ENCODE data around the gene PCGF2. TPM values are rescaled to one million over a fixed set of nuclear protein-coding genes. Genes with fewer than 3 reads are reported as not detected.

PCGF2 gene
- polyA plus RNA-seq, 3 donors, result 0.60 TPM; not detected in 2

DNA sequence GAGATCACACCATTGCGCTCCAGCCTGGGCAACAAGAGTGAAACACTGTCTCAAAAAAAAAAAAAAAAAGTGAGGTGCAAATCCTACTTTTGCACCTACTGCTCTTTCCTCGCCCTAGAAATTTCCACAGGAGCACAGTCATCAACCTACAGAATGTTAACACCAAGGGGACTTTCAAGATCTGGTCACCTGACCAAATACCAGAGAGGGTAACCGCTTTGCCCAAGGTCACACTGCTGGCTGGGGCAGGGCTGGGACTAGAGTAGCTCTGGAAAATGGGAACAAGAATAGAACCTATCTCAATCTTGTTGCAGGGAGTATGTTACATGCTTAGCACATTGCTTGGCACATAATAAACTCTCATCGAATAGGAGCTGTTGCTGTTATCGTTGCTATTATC, 49.4 kb downstream of the PCGF2 start:
- H2AFZ ChIP-seq (ENCODE audit: insufficient read depth, low read depth, low read length, poor library complexity, severe bottlenecking), result no peak overlapping the region
- H3K9ac ChIP-seq (ENCODE audit: insufficient read depth, low read length, poor library complexity, severe bottlenecking), result no peak overlapping the region
- no peaks in the 10 kb centered on the region for H3K79me2 ChIP-seq (ENCODE audit: insufficient read depth, low read length)
- no peaks in the 10 kb centered on the region for H3K36me3 ChIP-seq (replicated peaks in 1 of 2; ENCODE audit: control insufficient read depth in 1 of 2, insufficient read depth in 2 of 2, low read length in 2 of 2)
- no peak overlapping the region for H3K4me2 ChIP-seq (replicated peaks; ENCODE audit: extremely low read depth, low read length, poor library complexity, severe bottlenecking)
- H4K20me1 ChIP-seq (ENCODE audit: insufficient read depth, low read length), result no peaks in the 10 kb centered on the region
- intact Hi-C loops (cut with micrococcal nuclease), result no loop called here
- H3K27me3 ChIP-seq (ENCODE audit: control insufficient read depth in 2 of 2, insufficient read depth in 2 of 2, low read length in 2 of 2), result no peaks in the 10 kb centered on the region
- H3K4me3 ChIP-seq (replicated peaks in 1 of 3; ENCODE audit: low read depth in 2 of 3, low read length in 3 of 3), result no peak overlapping the region
- Mint-ChIP-seq H3K4me3 (peak overlapping the region in 1 of 2 donors; percentile 60), H3K9me3 (peaks cover 0 to 2% (median 0%) of the 10 kb centered on the region in 7 donors), H3K4me1 (peaks cover 52% of the 10 kb centered on the region), H3K27me3 (ENCODE audit: low read depth in 3 of 3) (peaks cover 11 to 23% (median 16%) of the 10 kb centered on the region in 3 donors), H3K27ac (peak overlapping the region in 2 of 7 donors; percentile 70 to 78), H3K36me3 (peaks cover 0 to 1% of the 10 kb centered on the region in 2 donors)
- DNase-seq, result peak in 1 of 3 donors; percentile 51
- H3K4me1 ChIP-seq (ENCODE audit: control insufficient read depth in 1 of 2, insufficient read depth in 2 of 2, low read length in 2 of 2), result peaks cover 46 to 47% of the 10 kb centered on the region in 2 donors
- H3K27ac ChIP-seq (ENCODE audit: low read depth in 1 of 2, low read length in 2 of 2), result no peak overlapping the region
- WGBS (ENCODE audit: insufficient coverage), result 100% methylated on average over 3 of the region's 5 CpGs
- no peaks in the 10 kb centered on the region for H3K9me3 ChIP-seq (replicated peaks in 1 of 2; ENCODE audit: control insufficient read depth in 1 of 2, insufficient read depth in 1 of 2, low read length in 2 of 2)
- TF ChIP-seq, protein P1, sequence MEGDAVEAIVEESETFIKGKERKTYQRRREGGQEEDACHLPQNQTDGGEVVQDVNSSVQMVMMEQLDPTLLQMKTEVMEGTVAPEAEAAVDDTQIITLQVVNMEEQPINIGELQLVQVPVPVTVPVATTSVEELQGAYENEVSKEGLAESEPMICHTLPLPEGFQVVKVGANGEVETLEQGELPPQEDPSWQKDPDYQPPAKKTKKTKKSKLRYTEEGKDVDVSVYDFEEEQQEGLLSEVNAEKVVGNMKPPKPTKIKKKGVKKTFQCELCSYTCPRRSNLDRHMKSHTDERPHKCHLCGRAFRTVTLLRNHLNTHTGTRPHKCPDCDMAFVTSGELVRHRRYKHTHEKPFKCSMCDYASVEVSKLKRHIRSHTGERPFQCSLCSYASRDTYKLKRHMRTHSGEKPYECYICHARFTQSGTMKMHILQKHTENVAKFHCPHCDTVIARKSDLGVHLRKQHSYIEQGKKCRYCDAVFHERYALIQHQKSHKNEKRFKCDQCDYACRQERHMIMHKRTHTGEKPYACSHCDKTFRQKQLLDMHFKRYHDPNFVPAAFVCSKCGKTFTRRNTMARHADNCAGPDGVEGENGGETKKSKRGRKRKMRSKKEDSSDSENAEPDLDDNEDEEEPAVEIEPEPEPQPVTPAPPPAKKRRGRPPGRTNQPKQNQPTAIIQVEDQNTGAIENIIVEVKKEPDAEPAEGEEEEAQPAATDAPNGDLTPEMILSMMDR (IDR thresholded peaks at IDR 0.05), result no peak

DNA sequence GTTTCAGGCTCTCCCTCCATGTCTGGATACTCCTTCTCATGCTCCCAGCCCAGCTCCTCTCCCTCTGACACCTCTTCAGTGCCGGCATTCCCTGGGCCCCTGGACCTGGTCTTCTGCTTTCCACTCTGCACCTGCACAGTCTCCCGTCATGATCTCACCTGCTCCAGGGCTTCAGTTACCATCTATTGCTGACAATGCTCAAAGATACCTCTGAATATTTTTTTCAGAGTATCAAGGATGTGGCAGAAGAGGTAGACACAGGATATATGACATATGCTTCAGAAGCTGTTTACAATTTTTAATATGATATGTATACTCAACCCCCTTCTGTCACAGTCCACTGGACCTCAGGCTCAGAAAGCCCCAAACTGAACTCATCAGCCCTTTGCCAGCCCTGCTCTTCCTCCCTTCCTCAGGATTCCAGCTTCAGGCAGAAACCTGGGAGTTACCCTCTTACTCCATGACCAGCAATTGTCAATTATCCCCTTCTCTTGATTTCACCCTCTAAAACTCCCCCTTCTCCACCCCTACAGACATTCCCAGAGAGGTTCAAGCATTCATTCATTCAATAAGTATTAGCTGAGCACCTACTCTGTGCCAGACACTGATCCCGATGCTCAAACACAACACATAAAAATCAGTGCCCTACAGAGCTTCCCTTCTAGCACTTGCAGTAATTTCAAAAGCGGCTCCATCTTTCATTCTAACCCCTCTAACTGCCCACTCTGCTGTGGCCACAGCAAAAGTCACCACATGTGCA, 50.9 kb downstream of the PCGF2 start:
- H3K27ac Mint-ChIP-seq, result peak overlapping the region in 2 of 7 donors; percentile 7 to 21

More for the DNA sequence above, 50.9 kb downstream of the PCGF2 start:
- peaks cover 30 to 33% of the 10 kb centered on the region in 2 donors for H3K4me1 ChIP-seq (ENCODE audit: control insufficient read depth in 1 of 2, insufficient read depth in 2 of 2, low read length in 2 of 2)
- no peaks in the 10 kb centered on the region for H4K20me1 ChIP-seq (ENCODE audit: insufficient read depth, low read length)
- no peak overlapping the region for H2AFZ ChIP-seq (ENCODE audit: insufficient read depth, low read depth, low read length, poor library complexity, severe bottlenecking)
- TF ChIP-seq, protein P1 (IDR thresholded peaks at IDR 0.05), result no peak
- H3K9me3 Mint-ChIP-seq, result peaks cover 0 to 2% (median 0%) of the 10 kb centered on the region in 7 donors
- H3K9me3 ChIP-seq (replicated peaks in 1 of 2; ENCODE audit: control insufficient read depth in 1 of 2, insufficient read depth in 1 of 2, low read length in 2 of 2), result no peaks in the 10 kb centered on the region
- DNase-seq, result no peak
- H3K36me3 ChIP-seq (replicated peaks in 1 of 2; ENCODE audit: control insufficient read depth in 1 of 2, insufficient read depth in 2 of 2, low read length in 2 of 2), result no peaks in the 10 kb centered on the region
- H3K27ac ChIP-seq (ENCODE audit: low read depth in 1 of 2, low read length in 2 of 2), result no peak overlapping the region
- WGBS (ENCODE audit: insufficient coverage), result 92% methylated on average over 3 of the region's 4 CpGs
- intact Hi-C loops (cut with micrococcal nuclease), result no loop called here
- peaks cover 6 to 26% (median 9%) of the 10 kb centered on the region in 3 donors for H3K27me3 Mint-ChIP-seq (ENCODE audit: low read depth in 3 of 3)
- H3K9ac ChIP-seq (ENCODE audit: insufficient read depth, low read length, poor library complexity, severe bottlenecking), result no peak overlapping the region
- no peak overlapping the region for H3K4me3 ChIP-seq (replicated peaks in 1 of 3; ENCODE audit: low read depth in 2 of 3, low read length in 3 of 3)
- no peaks in the 10 kb centered on the region for H3K27me3 ChIP-seq (ENCODE audit: control insufficient read depth in 2 of 2, insufficient read depth in 2 of 2, low read length in 2 of 2)
- H3K4me1 Mint-ChIP-seq, result peaks cover 42% of the 10 kb centered on the region
- H3K36me3 Mint-ChIP-seq, result peaks cover 0 to 1% of the 10 kb centered on the region in 2 donors
- no peaks in the 10 kb centered on the region for H3K79me2 ChIP-seq (ENCODE audit: insufficient read depth, low read length)
- no peak overlapping the region for H3K4me3 Mint-ChIP-seq
- no peak overlapping the region for H3K4me2 ChIP-seq (replicated peaks; ENCODE audit: extremely low read depth, low read length, poor library complexity, severe bottlenecking)
